ENCODE results near the gene LEF1.
"Not testable (repeated sequence)": the region's sequence is repeated elsewhere in the genome, so short reads cannot be mapped to it uniquely, and the experiment has no call there.

The LEF1 gene

GRCh38 chr4:108031427-108032083, 137.2 kb downstream of the LEF1 start:
- DNase-seq (ENCODE audit: low spot score), result no peak

DNA sequence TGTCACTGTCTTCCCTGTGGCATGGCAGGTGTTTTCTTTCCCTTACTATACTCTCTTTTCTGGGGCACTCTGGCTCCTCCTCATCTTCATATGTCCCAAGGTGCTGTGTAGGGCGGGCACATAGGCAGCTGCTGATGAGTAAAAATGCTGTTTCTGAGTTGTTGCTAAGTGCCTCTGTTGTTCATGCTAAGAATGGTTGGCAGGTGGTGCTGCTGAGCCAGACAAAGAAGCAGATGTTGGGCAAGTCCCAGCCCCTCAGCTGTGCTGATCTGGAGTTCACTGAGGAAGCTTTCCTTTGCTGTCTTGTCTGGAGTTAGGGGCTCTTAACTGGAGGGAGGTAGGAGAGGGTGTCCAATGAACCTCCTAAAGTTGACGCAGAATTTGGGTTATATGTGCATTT, 138.4 kb downstream of the LEF1 start:
- peak; percentile 82 for DNase-seq (ENCODE audit: low spot score)

- DNase-seq (ENCODE audit: low spot score), result no peak
Measured at GRCh38 chr4:108029731-108030130, 139.0 kb downstream of the LEF1 start.

DNA sequence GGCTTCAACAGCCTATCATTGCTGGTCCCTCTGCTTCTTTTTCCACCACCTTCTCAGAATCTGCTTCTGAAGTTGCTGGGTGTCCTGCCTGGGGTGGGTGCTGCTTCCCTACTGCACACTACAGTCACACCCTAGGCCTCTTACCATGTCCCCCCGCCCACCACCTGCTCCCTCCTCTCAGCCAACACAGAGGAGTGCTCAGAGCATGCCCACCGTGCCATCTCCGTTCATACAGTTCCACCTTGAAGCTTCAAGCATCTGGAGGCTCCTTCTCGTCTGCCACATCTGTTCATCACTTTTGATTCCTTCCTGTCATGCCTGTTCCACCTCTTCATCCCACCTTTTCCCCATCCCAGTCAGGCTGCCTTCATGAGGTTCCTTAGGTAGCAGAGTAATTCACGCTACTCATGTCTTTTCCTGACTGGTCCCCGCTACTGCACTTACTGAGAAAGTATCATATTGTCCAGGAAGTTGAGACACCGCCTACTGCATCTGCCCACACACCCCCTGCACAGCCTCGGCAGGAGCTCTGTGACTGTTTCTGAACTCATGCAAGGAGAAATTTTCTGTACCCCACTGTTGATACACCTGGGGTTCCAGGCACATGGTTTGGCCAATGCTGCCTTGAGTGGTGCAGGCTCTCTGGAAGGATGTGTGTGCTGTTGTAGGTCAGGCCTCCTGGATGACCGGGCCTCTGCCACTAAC, 139.6 kb downstream of the LEF1 start:
- no peak for DNase-seq (ENCODE audit: low spot score)

- no peak for DNase-seq (ENCODE audit: low spot score)
Measured at GRCh38 chr4:108024878-108025165, 143.9 kb downstream of the LEF1 start.

GRCh38 chr4:108024085-108024877, 144.5 kb downstream of the LEF1 start:
- DNase-seq (ENCODE audit: low spot score), result no peak

DNA sequence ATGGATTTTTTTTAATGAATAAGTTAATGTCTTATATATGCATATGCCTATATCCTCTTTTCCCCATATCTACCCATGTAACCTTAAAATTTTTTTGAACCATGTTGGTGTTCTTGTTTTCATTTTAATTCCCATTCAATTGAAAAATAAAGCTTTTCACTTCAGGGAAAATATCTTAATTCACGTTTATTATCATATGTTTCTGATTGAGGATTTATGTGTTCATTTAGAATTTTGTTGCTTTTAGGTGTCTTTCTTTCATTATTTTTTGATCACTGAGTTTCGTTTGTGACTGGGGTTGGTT, 149.9 kb downstream of the LEF1 start:
- DNase-seq (ENCODE audit: low spot score), result no peak

- DNase-seq (ENCODE audit: low spot score), result peak; percentile 81
Measured at GRCh38 chr4:108018040-108018883, 150.5 kb downstream of the LEF1 start.

GRCh38 chr4:108013955-108014354, 154.8 kb downstream of the LEF1 start:
- no peak for DNase-seq (ENCODE audit: low spot score)

- no peak for DNase-seq (ENCODE audit: low spot score)
Measured at GRCh38 chr4:108013327-108013726, 155.4 kb downstream of the LEF1 start.

DNA sequence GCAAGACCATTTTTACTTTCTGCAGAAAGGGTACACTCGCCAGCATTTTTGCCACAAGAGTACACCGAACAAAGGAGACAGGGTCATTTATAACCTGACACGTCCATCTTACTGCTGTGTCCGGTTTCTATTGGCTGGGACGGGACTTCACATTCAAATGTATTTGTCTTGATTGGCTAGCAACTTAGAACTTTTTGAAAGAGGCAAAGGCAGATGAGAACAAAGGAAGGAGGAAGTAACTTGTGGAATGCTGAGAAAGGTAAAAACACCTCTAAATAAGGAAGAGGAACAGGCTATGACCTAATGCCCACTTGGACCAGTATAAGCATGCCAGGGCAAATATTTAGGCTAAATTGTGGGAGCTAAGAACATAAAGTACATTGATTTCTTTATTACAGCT, 156.3 kb downstream of the LEF1 start:
- DNase-seq (ENCODE audit: low spot score), result not testable (repeated sequence)

GRCh38 chr4:108010167-108010566, 158.6 kb downstream of the LEF1 start:
- DNase-seq (ENCODE audit: low spot score), result peak; percentile 63

GRCh38 chr4:108008721-108009120, 160.0 kb downstream of the LEF1 start:
- DNase-seq (ENCODE audit: low spot score), result peak; percentile 20

DNA sequence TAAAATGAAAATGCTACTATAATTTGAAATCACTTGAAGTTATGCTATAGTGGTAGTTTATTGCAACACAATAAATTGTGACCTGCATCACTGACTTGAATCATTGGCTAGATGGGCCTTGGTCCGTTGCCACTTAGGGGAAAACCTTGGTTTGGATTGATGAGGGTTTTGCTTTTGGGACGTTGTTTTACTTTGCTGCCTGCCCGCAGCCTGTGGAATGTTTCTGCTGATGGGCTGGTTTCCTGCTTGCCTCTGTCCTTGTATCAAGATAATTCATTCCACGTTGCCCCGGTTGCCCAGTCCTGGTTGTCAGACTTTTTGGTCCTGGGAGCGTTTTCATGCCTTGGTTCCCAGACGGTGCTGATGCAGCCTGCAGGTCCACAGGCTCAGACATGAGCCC, 160.7 kb downstream of the LEF1 start:
- DNase-seq (ENCODE audit: low spot score), result no peak

- peak; percentile 20 for DNase-seq (ENCODE audit: low spot score)
Measured at GRCh38 chr4:108006361-108006760, 162.4 kb downstream of the LEF1 start.

- no peak for DNase-seq (ENCODE audit: low spot score)
Measured at GRCh38 chr4:108005807-108006206, 162.9 kb downstream of the LEF1 start.

DNA sequence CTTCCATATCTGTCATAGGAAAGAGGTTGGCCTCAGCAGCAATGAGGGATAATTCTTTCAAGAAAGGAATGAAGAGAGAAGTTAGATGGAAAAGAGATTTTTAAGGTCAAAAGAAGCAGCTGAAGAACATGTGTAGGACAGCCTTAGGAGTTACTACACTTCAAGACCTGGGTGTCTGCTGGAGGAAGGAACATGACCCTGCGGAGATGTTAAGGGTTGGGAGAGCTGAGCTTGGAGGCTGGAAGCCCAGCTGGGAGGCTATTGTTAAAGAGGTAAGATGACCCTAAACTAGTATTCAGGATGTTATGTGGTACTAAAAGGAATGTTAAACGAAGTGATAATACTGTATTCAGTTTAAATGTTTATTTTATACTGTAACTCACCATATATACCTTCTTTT, 164.1 kb downstream of the LEF1 start:
- DNase-seq (ENCODE audit: low spot score), result no peak

DNA sequence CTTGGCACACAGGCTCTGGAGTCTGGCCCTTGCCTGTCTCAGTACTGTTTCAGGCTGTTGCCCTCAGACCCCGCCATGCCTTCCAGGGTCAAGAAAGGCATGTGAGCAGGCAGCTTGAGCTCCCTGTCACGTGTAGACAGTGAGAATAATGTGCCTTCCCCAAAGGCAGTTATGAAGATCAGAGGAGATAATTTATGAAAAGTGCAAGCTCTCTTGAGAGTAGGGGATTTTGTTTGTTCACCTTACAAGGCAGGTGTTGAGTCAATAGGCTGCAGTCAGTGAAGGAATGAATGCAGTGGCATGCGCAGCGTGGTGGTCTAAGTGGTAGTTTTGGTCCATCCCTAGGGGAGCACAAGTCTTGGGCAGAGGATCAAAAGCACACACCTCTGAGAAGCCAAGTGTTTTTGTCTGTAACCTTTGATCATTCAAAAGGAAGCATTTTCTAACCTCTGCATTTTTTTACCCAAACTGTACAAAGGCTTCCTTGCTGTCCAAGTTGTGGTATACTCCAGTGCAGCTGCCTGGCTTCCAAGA, 164.7 kb downstream of the LEF1 start:
- DNase-seq (ENCODE audit: low spot score), result no peak

DNA sequence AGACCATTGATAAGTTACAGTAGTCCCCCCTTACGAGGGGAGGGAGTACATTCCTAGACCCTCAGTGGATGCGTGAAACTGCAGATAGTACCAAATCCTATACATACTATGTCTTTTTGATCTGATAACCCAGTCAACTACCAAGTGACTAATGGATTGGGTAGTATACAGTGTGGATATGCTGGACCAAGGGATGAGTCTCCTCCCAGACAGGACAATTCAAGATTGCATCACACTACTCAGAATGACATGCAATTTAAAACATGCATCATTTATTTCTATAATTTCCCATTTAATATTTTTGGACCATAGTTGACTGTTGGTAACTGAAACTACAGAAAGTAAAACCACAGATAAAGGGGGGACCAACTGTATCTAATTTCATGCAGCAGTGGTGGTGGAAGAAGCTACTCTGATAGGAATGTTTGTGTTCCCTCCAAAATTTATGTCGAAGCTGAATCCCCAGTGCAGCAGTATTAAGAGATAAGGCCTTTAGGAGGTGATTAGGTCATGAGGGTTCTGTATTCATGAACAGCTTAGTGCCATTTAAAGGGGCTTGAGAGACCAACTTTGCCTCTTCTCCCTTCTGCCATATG, 167.1 kb downstream of the LEF1 start:
- no peak for DNase-seq (ENCODE audit: low spot score)

DNA sequence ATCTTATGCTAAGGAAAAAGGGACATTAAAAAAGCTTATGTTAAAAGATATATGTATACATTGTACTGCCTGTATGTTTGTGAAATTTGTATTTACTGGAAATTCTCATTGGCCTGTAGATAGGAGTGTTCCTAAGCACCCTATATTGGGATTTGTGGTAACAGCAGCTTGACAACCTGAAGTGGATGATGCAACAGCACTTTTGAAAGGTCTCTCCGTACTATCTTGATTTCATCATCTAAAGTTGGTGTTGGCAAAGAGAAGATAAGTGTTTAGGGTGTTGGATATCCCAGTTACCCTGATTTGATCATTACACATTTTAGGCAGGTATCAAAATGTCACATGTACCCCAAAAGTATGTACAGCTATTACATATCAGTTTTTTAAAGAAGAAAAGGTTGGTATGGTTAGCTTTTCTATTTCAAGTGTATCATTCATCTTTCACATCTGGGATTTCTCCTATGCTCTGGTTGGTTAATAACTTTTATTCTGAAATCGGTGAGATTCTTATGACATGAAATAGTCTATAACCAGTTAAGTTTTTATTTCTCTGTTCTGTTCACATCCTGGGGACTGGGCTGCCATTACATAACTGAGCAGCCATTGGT, 168.7 kb downstream of the LEF1 start:
- no peak for DNase-seq (ENCODE audit: low spot score)

- DNase-seq (ENCODE audit: low spot score), result no peak
Measured at GRCh38 chr4:107997794-107998193, 170.9 kb downstream of the LEF1 start.
